ENCODE results near the gene ANO2. TPM values are rescaled to one million over a fixed set of nuclear protein-coding genes. Genes with fewer than 3 reads are reported as not detected.

Gene ANO2
- polyA plus RNA-seq, 1 donor from 2014 or later: 1.8 TPM

DNA sequence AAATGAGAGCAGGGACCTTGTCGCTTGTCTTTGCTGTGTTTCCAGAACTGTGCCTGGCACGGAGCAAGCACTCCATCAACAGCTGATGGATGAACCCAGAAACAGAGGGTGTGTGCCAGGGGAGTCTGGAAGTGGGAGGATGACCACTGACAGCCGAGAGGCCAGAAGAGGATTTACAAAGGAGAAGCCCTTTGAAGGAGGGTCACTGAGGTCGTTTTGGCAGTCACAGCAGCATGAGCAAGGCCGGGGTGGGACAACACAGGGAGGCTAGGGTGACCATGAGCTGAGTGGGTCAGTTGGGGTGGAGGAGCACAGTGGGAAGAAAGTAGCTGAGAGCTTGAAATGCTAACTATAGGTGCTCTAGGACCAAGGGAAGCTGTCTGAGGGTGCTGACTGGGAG lies 313.6 kb downstream of the ANO2 start:
- H3K9me2 ChIP-seq (ENCODE audit: insufficient read depth, low read length): no peaks in the 10 kb centered on the region
- no peak overlapping the region for H3K27ac ChIP-seq (ENCODE audit: low read length)
- no peaks in the 10 kb centered on the region for H3K27me3 ChIP-seq (ENCODE audit: insufficient read depth, low read depth, low read length)
- no peaks in the 10 kb centered on the region for H3K36me3 ChIP-seq (ENCODE audit: insufficient read depth, low read length)
- no peak for TF ChIP-seq SMC3 (conservative IDR thresholded peaks at IDR 0.05; ENCODE audit: poor library complexity)
- TF ChIP-seq MXI1 (conservative IDR thresholded peaks at IDR 0.05; ENCODE audit: poor library complexity, severe bottlenecking): no peak
- no peak for TF ChIP-seq POLR2AphosphoS5 (IDR thresholded peaks at IDR 0.05)
- TF ChIP-seq EZH2 (IDR thresholded peaks at IDR 0.05; ENCODE audit: borderline replicate concordance, insufficient read depth, low read length, poor library complexity, severe bottlenecking): no peak
- TF ChIP-seq, protein P1, sequence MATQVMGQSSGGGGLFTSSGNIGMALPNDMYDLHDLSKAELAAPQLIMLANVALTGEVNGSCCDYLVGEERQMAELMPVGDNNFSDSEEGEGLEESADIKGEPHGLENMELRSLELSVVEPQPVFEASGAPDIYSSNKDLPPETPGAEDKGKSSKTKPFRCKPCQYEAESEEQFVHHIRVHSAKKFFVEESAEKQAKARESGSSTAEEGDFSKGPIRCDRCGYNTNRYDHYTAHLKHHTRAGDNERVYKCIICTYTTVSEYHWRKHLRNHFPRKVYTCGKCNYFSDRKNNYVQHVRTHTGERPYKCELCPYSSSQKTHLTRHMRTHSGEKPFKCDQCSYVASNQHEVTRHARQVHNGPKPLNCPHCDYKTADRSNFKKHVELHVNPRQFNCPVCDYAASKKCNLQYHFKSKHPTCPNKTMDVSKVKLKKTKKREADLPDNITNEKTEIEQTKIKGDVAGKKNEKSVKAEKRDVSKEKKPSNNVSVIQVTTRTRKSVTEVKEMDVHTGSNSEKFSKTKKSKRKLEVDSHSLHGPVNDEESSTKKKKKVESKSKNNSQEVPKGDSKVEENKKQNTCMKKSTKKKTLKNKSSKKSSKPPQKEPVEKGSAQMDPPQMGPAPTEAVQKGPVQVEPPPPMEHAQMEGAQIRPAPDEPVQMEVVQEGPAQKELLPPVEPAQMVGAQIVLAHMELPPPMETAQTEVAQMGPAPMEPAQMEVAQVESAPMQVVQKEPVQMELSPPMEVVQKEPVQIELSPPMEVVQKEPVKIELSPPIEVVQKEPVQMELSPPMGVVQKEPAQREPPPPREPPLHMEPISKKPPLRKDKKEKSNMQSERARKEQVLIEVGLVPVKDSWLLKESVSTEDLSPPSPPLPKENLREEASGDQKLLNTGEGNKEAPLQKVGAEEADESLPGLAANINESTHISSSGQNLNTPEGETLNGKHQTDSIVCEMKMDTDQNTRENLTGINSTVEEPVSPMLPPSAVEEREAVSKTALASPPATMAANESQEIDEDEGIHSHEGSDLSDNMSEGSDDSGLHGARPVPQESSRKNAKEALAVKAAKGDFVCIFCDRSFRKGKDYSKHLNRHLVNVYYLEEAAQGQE (IDR thresholded peaks at IDR 0.05; ENCODE audit: borderline replicate concordance): no peak
- TF ChIP-seq EP300 (conservative IDR thresholded peaks at IDR 0.05; ENCODE audit: poor library complexity, severe bottlenecking): no peak
- no peak for TF ChIP-seq RAD21 (conservative IDR thresholded peaks at IDR 0.05)
- TF ChIP-seq, protein P2, sequence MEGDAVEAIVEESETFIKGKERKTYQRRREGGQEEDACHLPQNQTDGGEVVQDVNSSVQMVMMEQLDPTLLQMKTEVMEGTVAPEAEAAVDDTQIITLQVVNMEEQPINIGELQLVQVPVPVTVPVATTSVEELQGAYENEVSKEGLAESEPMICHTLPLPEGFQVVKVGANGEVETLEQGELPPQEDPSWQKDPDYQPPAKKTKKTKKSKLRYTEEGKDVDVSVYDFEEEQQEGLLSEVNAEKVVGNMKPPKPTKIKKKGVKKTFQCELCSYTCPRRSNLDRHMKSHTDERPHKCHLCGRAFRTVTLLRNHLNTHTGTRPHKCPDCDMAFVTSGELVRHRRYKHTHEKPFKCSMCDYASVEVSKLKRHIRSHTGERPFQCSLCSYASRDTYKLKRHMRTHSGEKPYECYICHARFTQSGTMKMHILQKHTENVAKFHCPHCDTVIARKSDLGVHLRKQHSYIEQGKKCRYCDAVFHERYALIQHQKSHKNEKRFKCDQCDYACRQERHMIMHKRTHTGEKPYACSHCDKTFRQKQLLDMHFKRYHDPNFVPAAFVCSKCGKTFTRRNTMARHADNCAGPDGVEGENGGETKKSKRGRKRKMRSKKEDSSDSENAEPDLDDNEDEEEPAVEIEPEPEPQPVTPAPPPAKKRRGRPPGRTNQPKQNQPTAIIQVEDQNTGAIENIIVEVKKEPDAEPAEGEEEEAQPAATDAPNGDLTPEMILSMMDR (IDR thresholded peaks at IDR 0.05; ENCODE audit: poor library complexity, severe bottlenecking): no peak
- TF ChIP-seq TAF1 (IDR thresholded peaks at IDR 0.05; ENCODE audit: low read depth): no peak
- no peak overlapping the region for H3K9ac ChIP-seq (ENCODE audit: low read length)
- H3F3A ChIP-seq (ENCODE audit: insufficient read depth, low read length, poor library complexity, severe bottlenecking): no peaks in the 10 kb centered on the region
- H3K4me2 ChIP-seq (ENCODE audit: low read length): no peak overlapping the region
- H3K79me2 ChIP-seq (replicated peaks; ENCODE audit: insufficient read depth, low read length): no peaks in the 10 kb centered on the region
- H3K9me3 ChIP-seq (ENCODE audit: low read length): no peaks in the 10 kb centered on the region
- H2AFZ ChIP-seq (ENCODE audit: low read depth, low read length): no peak overlapping the region
- no peak overlapping the region for H3K4me3 ChIP-seq (ENCODE audit: low read length)
- H4K20me1 ChIP-seq (ENCODE audit: insufficient read depth): no peaks in the 10 kb centered on the region

DNA sequence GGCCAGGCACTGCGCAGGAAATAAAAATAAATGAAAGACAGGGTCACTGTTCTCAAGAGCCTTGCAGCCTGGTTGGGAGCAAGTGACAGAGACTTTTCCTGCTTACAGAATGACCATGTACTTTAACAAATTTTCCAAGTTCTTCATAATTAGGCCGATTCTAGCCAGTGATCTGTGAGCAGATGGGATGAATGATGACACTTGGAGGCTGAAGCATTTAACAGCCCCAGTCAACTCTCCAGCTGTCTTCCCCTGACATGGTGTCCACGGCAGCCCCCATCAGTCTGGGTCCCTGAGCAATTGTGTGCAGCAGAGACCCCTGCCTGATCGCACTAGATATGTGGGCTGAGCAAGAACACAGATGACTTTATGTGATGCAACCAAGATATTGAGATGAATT lies 314.3 kb downstream of the ANO2 start:
- no peak overlapping the region for H2AFZ ChIP-seq (ENCODE audit: low read depth, low read length)
- H3K9me2 ChIP-seq (ENCODE audit: insufficient read depth, low read length): no peaks in the 10 kb centered on the region
- H3K27me3 ChIP-seq (ENCODE audit: insufficient read depth, low read depth, low read length): no peaks in the 10 kb centered on the region
- H4K20me1 ChIP-seq (ENCODE audit: insufficient read depth): no peaks in the 10 kb centered on the region
- H3K9me3 ChIP-seq (ENCODE audit: low read length): no peaks in the 10 kb centered on the region
- H3K36me3 ChIP-seq (ENCODE audit: insufficient read depth, low read length): no peaks in the 10 kb centered on the region
- no peak for TF ChIP-seq EZH2 (IDR thresholded peaks at IDR 0.05; ENCODE audit: borderline replicate concordance, insufficient read depth, low read length, poor library complexity, severe bottlenecking)
- TF ChIP-seq, protein P1 (IDR thresholded peaks at IDR 0.05; ENCODE audit: borderline replicate concordance): no peak
- TF ChIP-seq, protein P2 (IDR thresholded peaks at IDR 0.05; ENCODE audit: poor library complexity, severe bottlenecking): no peak
- no peak for TF ChIP-seq TAF1 (IDR thresholded peaks at IDR 0.05; ENCODE audit: low read depth)
- no peak for TF ChIP-seq POLR2AphosphoS5 (IDR thresholded peaks at IDR 0.05)
- no peaks in the 10 kb centered on the region for H3F3A ChIP-seq (ENCODE audit: insufficient read depth, low read length, poor library complexity, severe bottlenecking)
- H3K9ac ChIP-seq (ENCODE audit: low read length): no peak overlapping the region
- H3K4me3 ChIP-seq (ENCODE audit: low read length): no peak overlapping the region
- no peaks in the 10 kb centered on the region for H3K79me2 ChIP-seq (replicated peaks; ENCODE audit: insufficient read depth, low read length)
- no peak overlapping the region for H3K4me2 ChIP-seq (ENCODE audit: low read length)
- H3K27ac ChIP-seq (ENCODE audit: low read length): no peak overlapping the region

Data from neural cell (in vitro differentiated cells).